ENCODE data around the gene SHISA4.
A peak's percentile ranks its signal among the peaks of the same experiment; 100 is the strongest.
"Not testable (repeated sequence)": the region's sequence is repeated elsewhere in the genome, so short reads cannot be mapped to it uniquely, and the experiment has no call there.

SHISA4 gene, protein sequence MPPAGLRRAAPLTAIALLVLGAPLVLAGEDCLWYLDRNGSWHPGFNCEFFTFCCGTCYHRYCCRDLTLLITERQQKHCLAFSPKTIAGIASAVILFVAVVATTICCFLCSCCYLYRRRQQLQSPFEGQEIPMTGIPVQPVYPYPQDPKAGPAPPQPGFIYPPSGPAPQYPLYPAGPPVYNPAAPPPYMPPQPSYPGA

DNA sequence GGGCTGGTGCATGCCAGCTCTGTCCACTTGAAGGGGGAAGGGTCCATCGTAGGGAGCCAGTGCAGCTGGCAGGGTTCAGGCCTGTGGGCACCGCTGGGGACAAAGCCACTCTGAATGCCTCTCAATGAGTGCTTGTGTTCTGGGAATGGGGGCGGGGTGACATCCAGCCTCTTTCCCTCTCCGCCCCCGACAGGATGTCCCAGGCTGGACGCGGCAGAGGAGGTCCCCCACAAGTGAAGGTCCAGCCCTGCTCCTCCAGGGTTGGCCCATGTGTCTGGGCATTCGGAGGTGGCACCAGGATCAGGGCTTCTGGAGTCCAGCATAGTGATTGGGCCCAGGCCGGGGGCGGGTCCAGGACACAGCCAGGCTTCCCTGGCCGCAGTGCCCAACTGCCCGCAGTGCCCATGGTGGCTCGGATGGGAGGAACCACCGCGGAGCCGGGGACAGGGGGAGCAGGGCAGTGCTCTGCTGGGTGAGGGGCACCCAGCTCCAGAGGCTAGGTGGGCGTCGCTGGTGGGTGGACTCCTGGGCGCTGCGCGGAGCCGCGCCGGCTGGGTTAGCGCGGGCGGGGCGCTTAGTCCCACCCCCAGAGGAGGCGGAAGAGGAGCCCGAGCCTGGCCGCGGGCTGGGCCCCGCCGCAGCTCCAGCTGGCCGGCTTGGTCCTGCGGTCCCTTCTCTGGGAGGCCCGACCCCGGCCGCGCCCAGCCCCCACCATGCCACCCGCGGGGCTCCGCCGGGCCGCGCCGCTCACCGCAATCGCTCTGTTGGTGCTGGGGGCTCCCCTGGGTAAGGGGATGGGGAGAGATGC, at the start of gene SHISA4:
TSS of gene SHISA4 (plus strand) at position 617 of the 808 bp plus-strand sequence. CDS start at position 714, 97 bp downstream.
- Histone ChIP-seq H3K4me3 (ENCODE audit: low read depth, low read length) (peak within 1 kb of the TSS; percentile 58), H3K27ac (peak within 1 kb of the TSS; percentile 45), H3K9me3 (ENCODE audit: severe bottlenecking) (no peaks in the 10 kb centered on the region), H3K27me3 (ENCODE audit: insufficient read depth, low read depth, severe bottlenecking) (no peaks in the 10 kb centered on the region), H3K36me3 (peaks cover 14% of the 10 kb centered on the region)
- DNase-seq, result peak; percentile 74
- TF ChIP-seq, protein P1, sequence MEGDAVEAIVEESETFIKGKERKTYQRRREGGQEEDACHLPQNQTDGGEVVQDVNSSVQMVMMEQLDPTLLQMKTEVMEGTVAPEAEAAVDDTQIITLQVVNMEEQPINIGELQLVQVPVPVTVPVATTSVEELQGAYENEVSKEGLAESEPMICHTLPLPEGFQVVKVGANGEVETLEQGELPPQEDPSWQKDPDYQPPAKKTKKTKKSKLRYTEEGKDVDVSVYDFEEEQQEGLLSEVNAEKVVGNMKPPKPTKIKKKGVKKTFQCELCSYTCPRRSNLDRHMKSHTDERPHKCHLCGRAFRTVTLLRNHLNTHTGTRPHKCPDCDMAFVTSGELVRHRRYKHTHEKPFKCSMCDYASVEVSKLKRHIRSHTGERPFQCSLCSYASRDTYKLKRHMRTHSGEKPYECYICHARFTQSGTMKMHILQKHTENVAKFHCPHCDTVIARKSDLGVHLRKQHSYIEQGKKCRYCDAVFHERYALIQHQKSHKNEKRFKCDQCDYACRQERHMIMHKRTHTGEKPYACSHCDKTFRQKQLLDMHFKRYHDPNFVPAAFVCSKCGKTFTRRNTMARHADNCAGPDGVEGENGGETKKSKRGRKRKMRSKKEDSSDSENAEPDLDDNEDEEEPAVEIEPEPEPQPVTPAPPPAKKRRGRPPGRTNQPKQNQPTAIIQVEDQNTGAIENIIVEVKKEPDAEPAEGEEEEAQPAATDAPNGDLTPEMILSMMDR (IDR thresholded peaks at IDR 0.05; ENCODE audit: low read depth, low read length), result no peak

DNA sequence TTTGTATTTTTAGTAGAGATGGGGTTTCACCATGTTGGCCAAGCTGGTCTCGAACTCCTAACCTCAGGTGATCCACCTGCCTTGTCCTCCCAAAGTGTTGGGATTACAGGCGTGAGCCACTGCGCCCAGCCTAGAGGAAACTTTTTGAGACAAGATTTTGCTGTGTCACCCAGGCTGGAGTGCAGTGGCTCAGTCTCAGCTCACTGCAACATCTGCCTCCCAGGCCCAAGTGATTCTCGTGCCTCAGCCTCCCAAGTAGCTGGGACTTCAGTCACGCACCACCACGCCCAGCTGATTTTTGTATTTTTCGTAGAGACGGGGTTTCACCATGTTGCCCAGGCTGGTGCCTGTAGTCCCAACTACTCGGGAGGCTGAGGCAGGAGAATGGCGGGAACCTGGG, 49.6 kb upstream of the SHISA4 start:
- H3K9me3 ChIP-seq (ENCODE audit: severe bottlenecking); DNase-seq; H3K27ac ChIP-seq; H3K27me3 ChIP-seq (ENCODE audit: insufficient read depth, low read depth, severe bottlenecking); H3K4me3 ChIP-seq (ENCODE audit: low read depth, low read length): not testable (repeated sequence)
- H3K36me3 ChIP-seq, result peaks cover 86% of the 10 kb centered on the region

DNA sequence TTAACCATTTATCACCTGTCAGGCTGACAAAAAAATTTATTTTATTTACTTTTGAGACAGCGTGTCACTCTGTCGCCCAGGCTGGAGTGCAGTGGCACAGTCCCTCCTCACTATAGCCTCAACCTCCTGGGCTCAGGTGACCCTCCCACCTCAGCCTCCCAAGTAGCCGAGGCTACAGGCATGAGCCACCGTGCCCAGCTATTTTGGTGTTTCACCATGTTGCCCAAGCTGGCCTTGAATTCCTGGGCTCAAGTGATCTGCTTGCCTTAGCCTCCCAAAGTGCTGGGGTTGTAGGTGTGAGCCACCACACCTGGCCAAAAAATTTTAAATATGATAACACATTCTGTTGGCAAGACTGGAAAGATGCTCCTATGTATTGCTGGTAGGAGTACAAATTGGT, 48.6 kb upstream of the SHISA4 start:
- Histone ChIP-seq H3K27me3 (ENCODE audit: insufficient read depth, low read depth, severe bottlenecking) (no peaks in the 10 kb centered on the region), H3K9me3 (ENCODE audit: severe bottlenecking) (no peaks in the 10 kb centered on the region), H3K4me3 (ENCODE audit: low read depth, low read length) (no peak overlapping the region), H3K36me3 (peaks cover 88% of the 10 kb centered on the region), H3K27ac (no peak overlapping the region)
- TF ChIP-seq, protein P1 (IDR thresholded peaks at IDR 0.05; ENCODE audit: low read depth, low read length), result no peak
- no peak for DNase-seq

DNA sequence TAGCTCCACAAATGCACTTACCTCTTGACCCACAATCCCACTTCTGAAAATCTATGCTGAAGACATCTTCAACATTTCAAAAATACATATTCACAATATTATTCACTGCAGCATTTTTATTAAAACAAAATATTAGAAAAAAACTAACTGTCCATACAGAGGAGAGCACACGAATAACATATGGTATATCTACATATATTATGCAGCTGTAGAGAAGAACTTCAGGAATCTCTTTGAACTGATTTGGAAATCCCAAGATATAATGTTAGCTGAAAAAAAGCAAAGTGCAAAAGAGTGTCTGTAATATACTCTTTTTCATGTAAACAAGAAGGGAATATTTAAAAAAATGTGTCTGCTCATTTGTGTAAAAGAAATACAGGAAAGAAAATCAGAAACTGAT, 48.2 kb upstream of the SHISA4 start:
- no peak overlapping the region for H3K27ac ChIP-seq
- H3K4me3 ChIP-seq (ENCODE audit: low read depth, low read length), result no peak overlapping the region
- H3K36me3 ChIP-seq, result peaks cover 87% of the 10 kb centered on the region
- H3K27me3 ChIP-seq (ENCODE audit: insufficient read depth, low read depth, severe bottlenecking), result no peaks in the 10 kb centered on the region
- no peak for DNase-seq
- TF ChIP-seq, protein P1 (IDR thresholded peaks at IDR 0.05; ENCODE audit: low read depth, low read length), result no peak
- no peaks in the 10 kb centered on the region for H3K9me3 ChIP-seq (ENCODE audit: severe bottlenecking)

DNA sequence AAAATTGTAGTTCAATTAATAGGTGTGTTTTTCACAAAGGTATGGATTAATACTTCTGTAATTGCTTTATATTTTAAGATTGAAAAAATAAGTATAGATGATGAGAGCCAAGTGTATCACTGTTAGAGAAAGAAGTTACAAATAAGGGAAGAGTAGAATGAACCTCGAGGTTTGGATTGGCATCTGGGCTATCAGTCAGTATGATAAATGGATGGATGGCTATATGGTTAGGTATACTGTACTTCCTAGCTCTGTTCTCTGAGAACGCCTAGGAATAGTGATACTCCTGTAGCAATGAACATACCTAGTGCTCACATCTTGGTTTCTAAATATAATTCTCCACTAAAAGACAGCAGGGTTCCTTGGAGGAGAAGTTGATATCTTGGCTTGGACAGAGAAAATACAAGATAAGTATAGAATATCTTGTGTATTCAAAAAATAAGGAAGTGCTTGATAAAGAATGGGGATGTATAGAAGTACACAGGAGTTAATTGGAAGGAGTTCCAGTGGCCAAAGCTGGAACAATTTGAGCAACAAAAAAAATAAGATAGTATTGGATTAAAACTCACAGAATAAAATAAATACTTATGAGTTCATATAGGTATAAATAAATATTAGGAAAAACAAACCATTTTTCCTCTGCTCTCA, 47.3 kb upstream of the SHISA4 start:
- TF ChIP-seq, protein P1 (IDR thresholded peaks at IDR 0.05; ENCODE audit: low read depth, low read length), result no peak
- Histone ChIP-seq H3K9me3 (ENCODE audit: severe bottlenecking) (no peaks in the 10 kb centered on the region), H3K27ac (no peak overlapping the region), H3K4me3 (ENCODE audit: low read depth, low read length) (no peak overlapping the region), H3K36me3 (peaks cover 87% of the 10 kb centered on the region), H3K27me3 (ENCODE audit: insufficient read depth, low read depth, severe bottlenecking) (no peaks in the 10 kb centered on the region)
- DNase-seq, result no peak

DNA sequence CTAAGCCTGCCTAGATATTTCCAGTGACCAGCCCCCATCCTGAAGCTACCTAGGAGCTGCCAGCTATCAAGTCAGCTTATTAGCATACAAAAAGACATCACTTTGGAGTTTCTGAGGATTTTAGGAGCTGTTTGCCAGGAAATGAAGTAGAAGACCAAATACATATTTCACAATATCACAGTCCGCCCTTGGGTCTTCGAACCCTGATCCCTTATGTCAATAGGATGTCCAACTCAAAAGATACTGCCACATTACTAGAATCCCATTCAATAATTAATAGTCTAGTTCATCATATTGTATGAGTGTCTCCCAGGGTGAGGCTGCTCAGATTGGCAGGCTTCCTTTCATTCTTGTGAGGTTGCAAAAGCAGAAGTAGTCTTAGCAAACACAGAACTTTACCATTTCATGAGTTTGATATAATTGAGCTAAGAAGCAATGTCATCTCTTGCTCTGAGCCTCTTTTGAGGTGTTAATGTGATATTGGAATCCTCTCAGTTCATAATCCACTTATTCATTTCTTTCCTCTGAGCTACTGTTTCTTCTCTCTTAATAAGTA, 46.1 kb upstream of the SHISA4 start:
- H3K27me3 ChIP-seq (ENCODE audit: insufficient read depth, low read depth, severe bottlenecking), result no peaks in the 10 kb centered on the region
- H3K36me3 ChIP-seq, result peaks cover 87% of the 10 kb centered on the region
- H3K9me3 ChIP-seq (ENCODE audit: severe bottlenecking), result no peaks in the 10 kb centered on the region
- TF ChIP-seq, protein P1 (IDR thresholded peaks at IDR 0.05; ENCODE audit: low read depth, low read length), result no peak
- no peak overlapping the region for H3K4me3 ChIP-seq (ENCODE audit: low read depth, low read length)
- no peak overlapping the region for H3K27ac ChIP-seq
- DNase-seq, result no peak
